T-cell (primary cell): ENCODE results near the gene FAT3. TPM values are rescaled to one million over a fixed set of nuclear protein-coding genes. Genes with fewer than 3 reads are reported as not detected.
A peak's percentile ranks its signal among the peaks of the same experiment; 100 is the strongest.

ENCODE experiments used
- ATAC-seq, 4 experiments: fragments of 200-7000 bp in 3 of 4; fragments of 150-1000 bp in 1 of 4; cut with Tn5 transposase; replicated peaks in 1 of 4; 1 replicate in 3 of 4; 2 replicates in 1 of 4; pipeline ENCODE4 v1.10.0; 2021; ENCODE audit warnings: moderate library complexity in 3 of 4, mild to moderate bottlenecking in 2 of 4, moderate number of reproducible peaks in 1 of 4
- CTCF ChIA-PET, 2 donors: fragments of 300-600 bp; sonication (Branson Sonifier 250); formaldehyde crosslinking; loops; one replicate each; lab custom pipeline; 2022; ENCODE audit warnings: antibody characterized with exemption in 2 of 2; lab: Charles Lee
- POLR2A ChIA-PET, 2 donors: fragments of 300-600 bp; sonication (Branson Sonifier 250); formaldehyde crosslinking; loops; one replicate each; lab custom pipeline; 2022; ENCODE audit warnings: antibody characterized with exemption in 2 of 2; lab: Charles Lee
- DNase-seq, 35 experiments: peaks; one replicate each; pipeline versions ENCODE4 v3.0.0 to v3.0.0-alpha.2; 2013 to 2023
- H3K27ac ChIP-seq: one replicate; pipeline ENCODE4 v1.5.1; 2013; ENCODE audit warnings: low read length
- H3K27me3 ChIP-seq, 2 experiments: replicated peaks in 1 of 2; 1 replicate in 1 of 2; 2 replicates in 1 of 2; pipeline versions ENCODE4 v1.6.1 to v1.7.0; 2013; ENCODE audit warnings: low read length in 1 of 2, mixed read lengths in 1 of 2; ENCODE audit not compliant: control insufficient read depth in 2 of 2, insufficient read depth in 2 of 2; ENCODE audit errors: extremely low read depth in 1 of 2
- H3K36me3 ChIP-seq, 2 donors: 1 replicate in 1 of 2; 2 replicates in 1 of 2; pipeline versions ENCODE4 v1.6.1 to v1.7.0; 2013; ENCODE audit warnings: low read length in 1 of 2; ENCODE audit not compliant: control insufficient read depth in 2 of 2, insufficient read depth in 1 of 2; ENCODE audit errors: extremely low read depth in 1 of 2
- H3K4me1 ChIP-seq, 2 experiments: 1 replicate in 1 of 2; 2 replicates in 1 of 2; pipeline versions ENCODE4 v1.6.1 to v1.7.0; 2013; ENCODE audit warnings: low read length in 2 of 2, mixed read lengths in 1 of 2; ENCODE audit not compliant: insufficient read depth in 2 of 2, control insufficient read depth in 1 of 2; ENCODE audit errors: extremely low read depth in 1 of 2
- H3K4me3 ChIP-seq, 2 donors: 1 replicate in 1 of 2; 2 replicates in 1 of 2; pipeline versions ENCODE4 v1.5.1 to v1.7.0; 2013; ENCODE audit warnings: mild to moderate bottlenecking in 2 of 2, low read length in 1 of 2, moderate library complexity in 1 of 2; ENCODE audit not compliant: control insufficient read depth in 1 of 2; ENCODE audit errors: extremely low read depth in 1 of 2
- H3K9me3 ChIP-seq: 2 replicates; pipeline ENCODE4 v1.7.0; 2013
- H3K27ac Mint-ChIP-seq, 2 donors: one replicate each; pipeline ENCODE4 v1.8.0; 2020 to 2021; ENCODE audit warnings: mild to moderate bottlenecking in 2 of 2, mixed read lengths in 2 of 2
- H3K27me3 Mint-ChIP-seq, 2 donors: one replicate each; pipeline ENCODE4 v1.8.0; 2021 to 2022; ENCODE audit warnings: mixed read lengths in 2 of 2
- H3K36me3 Mint-ChIP-seq: one replicate; pipeline ENCODE4 v1.8.0; 2021; ENCODE audit warnings: mixed read lengths
- H3K4me1 Mint-ChIP-seq, 3 donors: one replicate each; pipeline ENCODE4 v1.8.0; 2020 to 2022; ENCODE audit warnings: mixed read lengths in 3 of 3, mild to moderate bottlenecking in 1 of 3
- H3K4me3 Mint-ChIP-seq, 3 donors: one replicate each; pipeline ENCODE4 v1.8.0; 2020 to 2022; ENCODE audit warnings: mild to moderate bottlenecking in 3 of 3, mixed read lengths in 3 of 3, moderate library complexity in 3 of 3
- H3K9me3 Mint-ChIP-seq, 3 donors: one replicate each; pipeline ENCODE4 v1.8.0; 2020 to 2022; ENCODE audit warnings: mixed read lengths in 3 of 3
- WGBS: methylation state at CpG from one replicate; pipeline ENCODE4 v1.1.5; 2013; ENCODE audit warnings: missing lambda C conversion rate; ENCODE audit not compliant: insufficient coverage; 5-methylcytosine and 5-hydroxymethylcytosine counted together
- total RNA-seq, 35 experiments: library from RNA in 6 of 35; stranded (reverse) in 6 of 35; fragments of 120-200 nt in 1 of 35; gene quantifications; one replicate each; pipeline versions ENCODE4 v1.2.1 to v1.2.4 and lab custom pipeline; 2013 to 2026

FAT3 gene
- total RNA-seq, 5 donors from 2014 or later (not counting 1 experiment from before 2014, with no cell fraction given): under 0.01 to 0.03 (median 0.03) TPM; not detected in 2

DNA sequence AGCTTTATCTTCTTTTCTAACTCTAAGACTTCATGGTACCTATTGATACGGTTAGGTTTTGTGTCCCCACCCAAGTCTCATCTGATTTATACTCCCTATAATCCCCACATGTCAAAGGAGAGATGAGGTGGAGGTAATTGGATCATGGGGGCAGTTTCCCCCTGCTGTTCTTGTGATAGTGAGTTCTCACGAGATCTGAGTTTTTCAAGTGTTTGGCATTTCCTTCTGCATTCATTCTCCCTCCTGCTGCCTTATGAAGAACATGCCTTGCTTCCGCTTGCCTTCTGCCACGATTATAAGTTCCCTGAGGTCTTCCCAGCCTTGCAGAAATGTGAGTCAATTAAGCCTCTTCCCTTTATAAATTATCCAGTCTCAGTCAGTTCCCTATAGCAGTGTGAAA, 5.1 kb upstream of the FAT3 start:
- H3K4me1 Mint-ChIP-seq: no peaks in the 10 kb centered on the region
- peaks cover 21 to 27% of the 10 kb centered on the region in 2 donors for H3K27me3 Mint-ChIP-seq
- DNase-seq (no peak), ATAC-seq (no peak)
- WGBS: 67% methylated on average over 2 of the region's 4 CpGs
- no peak overlapping the region for H3K27ac ChIP-seq
- H3K27me3 ChIP-seq: peaks cover 8 to 16% of the 10 kb centered on the region in 2 experiments
- H3K4me1 ChIP-seq: no peaks in the 10 kb centered on the region
- H3K36me3 Mint-ChIP-seq: no peaks in the 10 kb centered on the region
- no peak overlapping the region for H3K4me3 ChIP-seq
- no peak overlapping the region for H3K4me3 Mint-ChIP-seq
- H3K9me3 ChIP-seq: no peaks in the 10 kb centered on the region
- H3K36me3 ChIP-seq: no peaks in the 10 kb centered on the region
- no peak overlapping the region for H3K27ac Mint-ChIP-seq
- peaks cover 0 to 8% (median 4%) of the 10 kb centered on the region in 3 donors for H3K9me3 Mint-ChIP-seq
- ChIA-PET CTCF (no interaction called here), POLR2A (no interaction called here)

DNA sequence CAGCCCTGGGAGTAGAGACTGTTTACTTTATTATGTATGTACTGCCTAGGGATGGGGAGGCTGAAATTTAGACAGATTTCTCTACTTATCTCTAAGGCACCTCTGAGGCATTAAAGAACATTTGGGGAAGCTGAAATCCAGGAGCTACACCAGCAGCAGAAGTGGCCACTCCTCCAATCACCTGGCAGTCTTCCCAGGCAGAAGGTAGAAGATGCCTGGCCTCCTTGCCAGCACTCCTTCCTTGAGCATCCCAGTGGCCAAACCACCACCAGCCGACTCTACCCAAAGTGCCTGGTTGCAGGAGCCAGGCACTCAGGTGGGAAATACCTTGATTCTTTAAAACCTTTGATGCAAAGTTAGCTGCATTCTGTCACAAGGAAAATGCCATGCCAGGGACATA, 1.9 kb upstream of the FAT3 start:
- Mint-ChIP-seq H3K27me3 (peaks cover 39 to 44% of the 10 kb centered on the region in 2 donors), H3K4me3 (no peak overlapping the region), H3K27ac (no peak overlapping the region), H3K36me3 (no peaks in the 10 kb centered on the region), H3K9me3 (peaks cover 0 to 8% (median 4%) of the 10 kb centered on the region in 3 donors), H3K4me1 (no peaks in the 10 kb centered on the region)
- Histone ChIP-seq H3K27me3 (peaks cover 8 to 44% of the 10 kb centered on the region in 2 experiments), H3K27ac (no peak overlapping the region), H3K9me3 (no peaks in the 10 kb centered on the region), H3K4me1 (no peaks in the 10 kb centered on the region), H3K36me3 (no peaks in the 10 kb centered on the region), H3K4me3 (no peak overlapping the region)
- ATAC-seq: no peak
- ChIA-PET POLR2A (no interaction called here), CTCF (no interaction called here)
- WGBS: 80% methylated on average over 1 of the region's 1 CpG
- no peak for DNase-seq

DNA sequence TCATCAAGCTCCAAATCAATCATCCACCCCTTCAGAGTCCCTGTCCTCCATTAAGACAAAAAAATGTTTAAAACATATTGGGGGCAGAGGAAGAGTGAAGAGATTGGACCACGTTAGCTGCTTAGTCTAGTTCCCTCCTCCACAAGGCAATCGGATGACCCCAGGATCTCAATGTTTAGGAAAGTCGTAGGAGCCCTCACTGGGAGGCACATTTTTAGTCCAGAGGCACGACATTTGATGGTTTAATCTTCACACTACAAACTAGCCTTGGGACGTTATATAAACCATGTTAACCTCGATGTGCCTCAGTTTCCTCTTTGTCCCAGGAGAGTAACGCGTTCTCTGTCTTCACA, 588 bp upstream of the FAT3 start:
- H3K27ac Mint-ChIP-seq: no peak overlapping the region

DNA sequence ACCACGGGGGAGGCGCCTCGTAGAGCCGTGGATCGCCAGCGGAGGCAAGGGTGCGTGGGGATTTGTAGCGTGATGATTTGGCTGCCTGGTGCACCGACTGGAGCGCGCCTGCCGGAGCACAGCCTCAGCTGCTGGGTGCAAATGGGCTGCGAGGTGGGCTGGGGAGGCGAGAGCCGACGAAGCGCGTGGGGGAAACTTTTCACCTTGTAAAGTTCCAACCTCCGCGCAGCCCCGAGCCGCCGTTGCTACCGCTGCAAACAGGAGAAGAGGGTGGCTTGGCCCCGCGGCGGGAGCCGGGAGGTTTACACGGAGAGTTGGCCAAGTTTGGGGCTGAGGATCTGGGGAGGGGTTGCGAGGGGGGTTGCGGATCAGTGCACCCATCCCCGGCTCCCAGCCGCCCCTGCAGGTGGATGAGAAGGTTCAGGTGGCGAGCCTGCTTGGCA, 528 bp downstream of the FAT3 start:
- Mint-ChIP-seq H3K36me3 (no peaks in the 10 kb centered on the region), H3K4me3 (peak overlapping the region in 1 of 3 donors; percentile 17), H3K4me1 (no peaks in the 10 kb centered on the region), H3K27ac (no peak overlapping the region), H3K27me3 (peaks cover 53 to 57% of the 10 kb centered on the region in 2 donors), H3K9me3 (peaks cover 0 to 8% (median 0%) of the 10 kb centered on the region in 3 donors)
- ATAC-seq: no peak
- POLR2A ChIA-PET: no interaction called here
- Histone ChIP-seq H3K27me3 (peaks cover 20 to 44% of the 10 kb centered on the region in 2 experiments), H3K4me3 (no peak overlapping the region), H3K9me3 (no peaks in the 10 kb centered on the region), H3K4me1 (no peaks in the 10 kb centered on the region), H3K36me3 (no peaks in the 10 kb centered on the region), H3K27ac (no peak overlapping the region)
- DNase-seq: no peak
- CTCF ChIA-PET: no interaction called here
- 2% methylated on average over 34 of the region's 34 CpGs for WGBS

More for the DNA sequence above, 588 bp upstream of the FAT3 start:
- H3K27me3 Mint-ChIP-seq: peaks cover 49 to 53% of the 10 kb centered on the region in 2 donors
- peaks cover 0 to 8% (median 0%) of the 10 kb centered on the region in 3 donors for H3K9me3 Mint-ChIP-seq
- Histone ChIP-seq H3K27ac (no peak overlapping the region), H3K27me3 (peaks cover 20 to 44% of the 10 kb centered on the region in 2 experiments), H3K4me3 (no peak overlapping the region), H3K9me3 (no peaks in the 10 kb centered on the region), H3K4me1 (no peaks in the 10 kb centered on the region), H3K36me3 (no peaks in the 10 kb centered on the region)
- ATAC-seq: no peak
- H3K4me3 Mint-ChIP-seq: no peak overlapping the region
- no peaks in the 10 kb centered on the region for H3K36me3 Mint-ChIP-seq
- POLR2A ChIA-PET: no interaction called here
- 3% methylated on average over 8 of the region's 8 CpGs for WGBS
- CTCF ChIA-PET: no interaction called here
- DNase-seq: no peak
- no peaks in the 10 kb centered on the region for H3K4me1 Mint-ChIP-seq

DNA sequence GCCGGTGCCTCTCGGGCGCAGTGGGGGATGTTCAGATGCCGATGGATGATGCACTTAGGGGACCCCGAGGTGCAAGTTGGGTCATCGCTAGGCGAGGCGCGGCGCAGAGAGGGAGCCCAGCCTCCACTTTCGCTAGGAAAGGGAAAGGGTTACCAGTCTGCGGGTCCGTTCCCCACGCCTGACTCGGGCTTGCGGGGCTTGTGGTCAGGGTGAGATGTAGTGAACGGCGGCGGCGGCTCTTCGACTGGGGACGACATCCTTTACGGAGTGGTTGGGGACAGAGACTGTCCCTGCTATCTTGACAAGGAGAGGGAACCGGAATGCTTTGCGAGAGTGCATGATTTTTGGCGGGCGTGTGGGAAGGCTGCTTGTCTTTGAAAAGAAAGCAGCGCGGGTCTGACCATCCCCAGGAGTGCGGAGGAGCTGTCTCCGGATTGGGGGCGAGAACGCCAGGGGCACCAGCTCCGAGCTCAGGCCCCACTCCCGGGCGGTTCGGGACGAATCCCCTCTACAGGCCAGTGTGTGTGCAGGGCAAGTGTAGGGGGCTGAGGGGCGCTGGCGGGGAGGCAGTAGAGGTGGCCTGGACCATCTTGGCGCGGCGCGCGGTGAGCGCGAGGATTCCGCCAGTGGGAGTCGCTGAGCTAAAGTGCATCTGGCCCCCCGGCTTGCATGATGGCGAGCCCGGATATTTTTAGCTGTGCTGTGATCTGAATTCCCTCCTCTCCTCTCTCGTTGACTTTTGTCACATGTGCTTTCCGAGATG, 1.1 kb downstream of the FAT3 start:
- Mint-ChIP-seq H3K4me1 (no peaks in the 10 kb centered on the region), H3K4me3 (no peak overlapping the region), H3K27me3 (peaks cover 52 to 53% of the 10 kb centered on the region in 2 donors), H3K36me3 (no peaks in the 10 kb centered on the region), H3K27ac (no peak overlapping the region), H3K9me3 (peaks cover 0 to 5% (median 0%) of the 10 kb centered on the region in 3 donors)
- CTCF ChIA-PET: no interaction called here
- no peaks in the 10 kb centered on the region for H3K9me3 ChIP-seq
- DNase-seq (no peak), ATAC-seq (no peak)
- peaks cover 20 to 44% of the 10 kb centered on the region in 2 experiments for H3K27me3 ChIP-seq
- H3K4me1 ChIP-seq: no peaks in the 10 kb centered on the region
- WGBS: 2% methylated on average over 42 of the region's 54 CpGs
- POLR2A ChIA-PET: no interaction called here
- no peak overlapping the region for H3K27ac ChIP-seq
- H3K36me3 ChIP-seq: no peaks in the 10 kb centered on the region
- H3K4me3 ChIP-seq: no peak overlapping the region

DNA sequence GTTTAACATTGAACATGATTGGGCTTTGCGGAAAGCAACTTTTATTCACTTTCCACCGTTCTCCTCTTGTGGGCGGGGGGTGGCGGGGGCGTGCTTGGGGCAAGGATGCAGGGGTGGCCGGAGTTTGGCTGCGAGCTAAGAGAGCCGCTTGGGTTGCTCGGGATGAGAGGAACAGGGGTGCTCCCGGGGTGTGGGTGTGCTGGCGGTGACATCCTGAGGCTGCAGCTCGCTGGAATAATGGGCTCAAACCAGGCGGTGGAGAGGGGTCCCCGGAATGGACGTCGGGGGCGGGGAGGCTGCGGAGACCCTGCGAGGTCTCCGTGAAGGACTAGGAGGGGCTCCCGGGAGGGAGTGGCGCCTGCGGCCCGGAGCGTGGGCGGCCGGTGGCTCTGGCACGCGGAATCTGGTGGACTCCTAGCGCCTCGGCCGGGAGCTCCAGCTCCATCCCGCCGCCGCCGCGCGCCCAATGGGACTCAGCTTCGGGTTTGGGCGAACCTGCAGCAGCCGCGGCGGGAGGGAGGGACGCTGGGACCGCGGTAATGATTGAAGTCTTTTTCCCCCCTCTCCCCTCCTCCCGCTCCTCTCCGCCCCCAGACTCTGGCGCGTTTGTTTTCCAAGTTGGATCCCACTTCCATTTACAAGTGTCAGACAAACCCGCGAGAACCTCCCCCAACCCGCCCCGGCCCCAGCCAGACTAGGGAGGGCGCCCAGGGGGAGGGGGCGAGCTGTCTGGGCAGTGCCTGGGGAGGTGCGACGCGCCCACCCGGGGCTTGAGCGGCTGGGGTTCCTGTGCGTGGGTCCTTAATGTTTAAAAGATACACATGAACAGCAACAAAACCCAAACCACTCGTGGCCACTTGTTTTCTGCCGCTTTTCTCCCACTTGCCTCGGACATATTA, 2.0 kb downstream of the FAT3 start:
- Mint-ChIP-seq H3K9me3 (peaks cover 0 to 8% (median 0%) of the 10 kb centered on the region in 3 donors), H3K27ac (no peak overlapping the region), H3K4me1 (no peaks in the 10 kb centered on the region), H3K36me3 (no peaks in the 10 kb centered on the region), H3K27me3 (peaks cover 50 to 51% of the 10 kb centered on the region in 2 donors), H3K4me3 (no peak overlapping the region)
- ChIA-PET CTCF (no interaction called here), POLR2A (no interaction called here)
- Histone ChIP-seq H3K9me3 (no peaks in the 10 kb centered on the region), H3K27ac (no peak overlapping the region), H3K4me1 (no peaks in the 10 kb centered on the region), H3K4me3 (no peak overlapping the region), H3K36me3 (no peaks in the 10 kb centered on the region), H3K27me3 (peaks cover 20 to 44% of the 10 kb centered on the region in 2 experiments)
- DNase-seq (no peak), ATAC-seq (no peak)
- 6% methylated on average over 45 of the region's 65 CpGs for WGBS
